Stimulated activated CD4-positive, alpha-beta T cell treated with anti-CD3 and anti-CD28 coated beads, Interleukin-1b, Interleukin-23, amount 100 ng/mL, for 24 hours (primary cell): ENCODE results near the gene RUFY1.
"Not testable (repeated sequence)": the region's sequence is repeated elsewhere in the genome, so short reads cannot be mapped to it uniquely, and the experiment has no call there.

Source experiments
- DNase-seq, 4 experiments: peaks; one replicate each; pipeline ENCODE4 v3.0.0-alpha.2; 2020; ENCODE audit warnings: low read depth in 4 of 4, low spot score in 1 of 4

RUFY1 gene

GRCh38 chr5:179550511-179551342 is at the start of gene RUFY1:
Gene RUFY1 (plus strand): TSS chr5:179550554. CDS start chr5:179550570, 16 bp downstream.
- DNase-seq: peak; percentile 59 to 75 (median 68)

- DNase-seq: not testable (repeated sequence)
These were observed 48.4 kb upstream of the RUFY1 start for GRCh38 chr5:179501997-179502396.

- not testable (repeated sequence) for DNase-seq
These were observed 47.9 kb upstream of the RUFY1 start for GRCh38 chr5:179502420-179502819.

GRCh38 chr5:179504191-179504590 is 46.2 kb upstream of the RUFY1 start:
- no peak for DNase-seq

- DNase-seq: no peak
These were observed 45.6 kb upstream of the RUFY1 start for GRCh38 chr5:179504600-179505396.

GRCh38 chr5:179505636-179506261 is 44.6 kb upstream of the RUFY1 start:
- no peak for DNase-seq

- DNase-seq: no peak
These were observed 41.1 kb upstream of the RUFY1 start for GRCh38 chr5:179509239-179509638.

GRCh38 chr5:179509845-179510244 is 40.5 kb upstream of the RUFY1 start:
- no peak for DNase-seq

GRCh38 chr5:179512452-179513000 is 37.8 kb upstream of the RUFY1 start:
- no peak for DNase-seq

GRCh38 chr5:179515501-179515900 is 34.9 kb upstream of the RUFY1 start:
- not testable (repeated sequence) for DNase-seq

- no peak for DNase-seq
These were observed 34.1 kb upstream of the RUFY1 start for GRCh38 chr5:179516221-179516620.

GRCh38 chr5:179517746-179518145 is 32.6 kb upstream of the RUFY1 start:
- DNase-seq: not testable (repeated sequence)

GRCh38 chr5:179518369-179518768 is 32.0 kb upstream of the RUFY1 start:
- DNase-seq: not testable (repeated sequence)

- not testable (repeated sequence) for DNase-seq
These were observed 30.8 kb upstream of the RUFY1 start for GRCh38 chr5:179519416-179520070.

- not testable (repeated sequence) for DNase-seq
These were observed 28.2 kb upstream of the RUFY1 start for GRCh38 chr5:179522107-179522506.

GRCh38 chr5:179526978-179527377 is 23.4 kb upstream of the RUFY1 start:
- no peak for DNase-seq

GRCh38 chr5:179530069-179530998 is 20.0 kb upstream of the RUFY1 start:
- peak; percentile 27 to 51 (median 42) for DNase-seq

GRCh38 chr5:179533024-179533423 is 17.3 kb upstream of the RUFY1 start:
- DNase-seq: no peak

GRCh38 chr5:179533907-179534306 is 16.4 kb upstream of the RUFY1 start:
- no peak for DNase-seq

GRCh38 chr5:179534431-179534830 is 15.9 kb upstream of the RUFY1 start:
- no peak for DNase-seq
